Pulmonary artery endothelial cell (primary cell): Measurements from ENCODE around the gene PRTG. TPM values are rescaled to one million over a fixed set of nuclear protein-coding genes. Genes with fewer than 3 reads are reported as not detected.
"Not testable (repeated sequence)": the region's sequence is repeated elsewhere in the genome, so short reads cannot be mapped to it uniquely, and the experiment has no call there.

Experiments used
- DNase-seq: peaks from one replicate; pipeline ENCODE4 v3.0.0-alpha.2; 2011; ENCODE audit warnings: low read depth, low spot score
- total RNA-seq: library from RNA; depleted of rRNA; stranded (reverse); fragments of >200 nt; gene quantifications from 2 replicates; pipeline ENCODE4 v1.2.3, GENCODE V29; 2014

The PRTG gene
- total RNA-seq, 1 donor from 2014 or later: 0.92 TPM

DNA sequence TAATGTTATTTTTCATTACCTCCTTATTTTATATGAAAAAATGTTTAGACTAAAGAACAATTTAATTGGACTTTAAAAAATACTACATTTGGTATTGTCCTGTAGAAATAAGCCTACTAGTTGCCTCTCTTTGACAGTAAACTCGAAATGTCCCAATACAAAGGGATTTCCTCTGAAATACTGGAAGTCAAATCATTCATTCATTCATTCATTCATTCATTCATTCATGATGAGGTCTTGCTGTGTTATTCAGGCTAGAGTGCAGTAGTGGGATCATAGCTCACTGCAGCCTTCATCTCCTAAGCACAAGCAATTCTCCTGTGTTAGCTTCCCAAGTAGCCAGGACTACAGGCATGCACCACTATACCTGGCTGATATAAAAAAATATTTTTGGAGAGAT, 104.2 kb downstream of the PRTG start:
- no peak for DNase-seq

DNA sequence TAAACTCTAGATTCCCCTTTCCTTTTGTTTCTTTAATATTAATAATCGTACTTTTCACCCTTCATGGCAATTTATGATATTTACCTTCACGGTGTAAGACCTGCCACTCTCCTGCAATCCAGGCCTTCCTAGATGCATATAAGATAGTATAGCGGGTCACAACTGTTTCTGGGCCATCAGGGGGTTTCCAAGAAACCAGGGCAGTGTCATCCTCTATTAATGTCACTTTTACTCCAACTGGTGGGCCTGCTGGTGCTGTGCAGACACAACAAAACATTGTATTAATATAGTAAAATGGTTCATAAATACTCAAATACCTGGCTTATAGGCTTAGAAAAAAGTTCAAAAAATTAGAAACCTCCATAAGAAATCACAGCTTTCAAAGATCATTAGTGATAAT, 105.9 kb downstream of the PRTG start:
- DNase-seq: no peak

DNA sequence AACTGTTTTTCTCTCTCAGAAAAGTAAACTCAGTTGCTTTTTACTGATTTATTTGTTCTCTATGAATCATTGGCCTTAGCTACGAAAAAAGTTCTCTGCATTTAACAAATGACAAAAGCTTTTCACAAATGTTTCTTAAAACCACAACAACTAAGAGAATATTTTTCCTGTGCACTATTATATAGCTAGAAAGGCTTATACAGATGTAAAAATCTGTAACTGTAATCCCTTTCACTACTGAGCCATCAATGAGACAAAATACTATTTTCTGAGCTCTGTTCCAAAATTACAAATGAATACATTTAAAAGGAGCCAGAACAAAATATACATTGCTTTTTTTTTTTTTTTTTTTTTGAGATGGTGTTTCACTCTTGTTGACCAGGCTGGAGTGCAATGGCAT, 109.2 kb downstream of the PRTG start:
- no peak for DNase-seq

DNA sequence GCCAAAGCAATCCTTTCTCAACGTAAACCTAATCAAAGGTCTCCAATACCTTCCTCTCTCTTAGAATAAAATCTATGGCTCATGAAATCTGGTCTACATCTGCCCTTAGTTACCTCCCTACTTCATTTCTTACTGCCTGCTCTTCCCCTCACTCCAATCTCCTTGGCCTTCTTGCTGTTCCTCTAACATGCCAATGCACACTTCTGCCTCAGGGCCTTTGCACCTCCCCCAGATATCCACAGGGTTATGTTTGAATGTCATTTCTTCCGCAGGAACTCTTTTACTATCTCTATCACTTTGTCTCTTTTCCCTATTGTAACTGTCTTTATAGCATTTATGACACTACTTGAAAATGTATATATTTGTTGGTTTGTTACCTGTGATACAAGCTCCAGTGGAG, 110.5 kb downstream of the PRTG start:
- no peak for DNase-seq

DNA sequence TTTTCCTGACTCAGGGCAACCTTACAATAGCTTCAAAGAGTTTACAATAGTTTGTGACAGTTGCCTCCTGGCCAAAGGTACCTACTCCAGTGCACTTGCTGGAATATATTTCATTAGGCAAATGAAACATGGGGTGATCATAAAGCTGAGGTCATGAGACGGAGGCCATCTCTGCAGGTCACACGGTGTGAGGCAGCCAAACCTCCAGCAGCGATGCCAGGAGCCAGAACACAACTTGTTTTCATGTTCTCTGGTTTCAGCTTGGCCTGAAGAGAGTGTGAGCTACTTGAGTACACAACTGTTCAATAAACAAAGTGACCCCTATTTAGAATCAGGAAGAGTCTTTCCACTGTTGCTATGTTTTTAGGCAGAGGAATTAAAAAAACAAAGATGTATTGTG, 112.1 kb downstream of the PRTG start:
- DNase-seq: no peak

DNA sequence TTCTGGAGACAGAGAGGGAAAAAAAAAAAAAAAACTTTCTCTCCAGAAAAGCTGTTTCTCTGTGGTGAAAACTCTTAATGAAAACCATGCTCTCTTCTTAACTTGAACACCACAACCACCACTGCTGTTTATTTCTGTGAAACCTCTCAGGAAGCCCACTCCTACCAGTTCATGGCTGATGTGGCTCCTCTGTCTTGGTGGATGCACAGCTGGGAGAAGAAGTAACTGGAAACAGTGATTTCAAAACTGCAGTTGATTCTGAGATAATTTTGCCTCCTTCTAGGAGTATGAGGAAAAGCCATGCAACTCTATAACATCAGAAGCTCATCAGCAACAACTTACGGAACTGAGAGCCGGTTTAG, 114.6 kb downstream of the PRTG start:
- DNase-seq: no peak

DNA sequence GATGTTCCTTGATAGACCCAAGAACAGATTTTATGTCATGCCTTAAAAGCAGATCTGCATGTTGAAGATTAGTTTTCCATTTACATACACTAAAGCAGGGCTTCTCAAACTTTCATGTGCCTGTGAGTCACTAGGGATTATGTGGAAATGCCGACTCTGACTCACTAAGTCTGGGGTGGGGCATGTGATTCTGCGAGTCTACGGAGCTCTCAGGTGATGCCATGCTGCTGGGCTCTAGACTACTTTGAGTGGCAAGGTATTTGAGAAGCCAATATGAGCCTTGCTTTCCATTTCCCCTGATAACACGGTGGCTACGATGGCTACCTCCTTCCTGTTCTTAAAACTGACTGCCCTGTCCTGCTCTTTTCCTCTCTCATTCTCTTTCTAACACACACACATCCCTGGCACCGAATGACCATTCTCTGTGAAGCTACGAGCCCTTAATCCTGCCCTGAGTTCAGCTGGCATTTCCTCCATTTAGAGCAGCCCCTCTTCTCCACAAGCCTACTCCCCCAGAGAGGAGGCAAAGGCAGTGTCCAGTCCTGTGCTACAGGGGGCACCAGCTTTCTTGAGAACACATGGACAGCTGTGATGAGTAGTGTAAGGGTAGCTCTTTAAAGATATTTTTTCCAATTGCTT, 115.1 kb downstream of the PRTG start:
- DNase-seq: peak; percentile 5

DNA sequence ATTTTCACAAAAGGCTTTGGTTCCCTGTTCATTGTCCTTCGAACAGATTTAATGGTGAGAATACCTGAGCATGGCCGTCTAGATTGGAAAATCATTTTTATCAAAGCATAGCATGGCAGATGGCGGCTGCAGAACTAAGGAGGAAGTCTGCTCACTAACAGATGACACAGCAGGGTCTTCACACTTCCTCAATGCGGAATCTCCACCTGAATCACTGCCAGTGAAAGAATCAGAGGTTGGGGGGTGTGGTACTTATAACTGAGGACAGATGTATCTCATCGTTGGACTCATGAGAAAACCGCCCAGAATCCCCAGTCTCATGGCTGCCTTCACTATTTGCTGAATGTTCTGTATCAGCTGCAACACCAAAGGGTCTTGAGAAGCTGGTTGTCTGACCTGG, 123.2 kb downstream of the PRTG start:
- no peak for DNase-seq

DNA sequence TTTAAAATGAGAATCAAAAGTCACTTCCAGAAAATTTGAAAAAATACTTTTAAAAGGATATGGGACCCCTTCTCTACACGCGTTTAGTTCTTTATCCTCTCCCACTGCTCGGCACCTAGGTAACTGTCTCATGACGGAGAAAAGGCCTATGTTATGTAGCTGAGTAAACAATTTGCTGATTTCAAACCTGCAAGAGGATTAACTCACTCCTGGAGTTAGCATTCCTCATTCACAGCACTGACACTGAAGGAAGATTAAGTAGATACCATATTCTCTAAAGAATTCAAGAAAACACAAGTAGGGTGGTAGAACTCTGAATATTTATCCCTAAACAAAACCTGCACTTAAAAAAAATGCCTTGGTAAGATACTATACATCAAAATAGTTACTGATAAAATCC, 124.6 kb downstream of the PRTG start:
- no peak for DNase-seq

DNA sequence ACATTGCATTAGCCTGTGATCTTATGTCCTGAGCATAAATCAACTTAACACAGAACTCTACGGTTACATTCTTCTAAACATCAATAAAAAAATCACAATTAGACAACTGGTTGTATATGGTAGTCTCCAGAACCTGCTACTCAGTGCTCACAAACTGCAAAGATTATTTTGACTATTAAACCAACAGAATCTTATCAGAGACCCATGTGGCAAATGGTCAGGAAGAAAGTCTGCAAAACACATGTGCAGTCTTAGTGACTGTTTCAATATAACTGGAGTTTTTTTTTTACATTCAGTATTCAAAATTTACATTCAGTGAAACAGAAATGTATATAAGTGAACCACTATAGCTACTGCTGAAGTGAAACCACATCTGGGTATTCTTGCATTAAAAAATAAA, 127.5 kb downstream of the PRTG start:
- DNase-seq: no peak

DNA sequence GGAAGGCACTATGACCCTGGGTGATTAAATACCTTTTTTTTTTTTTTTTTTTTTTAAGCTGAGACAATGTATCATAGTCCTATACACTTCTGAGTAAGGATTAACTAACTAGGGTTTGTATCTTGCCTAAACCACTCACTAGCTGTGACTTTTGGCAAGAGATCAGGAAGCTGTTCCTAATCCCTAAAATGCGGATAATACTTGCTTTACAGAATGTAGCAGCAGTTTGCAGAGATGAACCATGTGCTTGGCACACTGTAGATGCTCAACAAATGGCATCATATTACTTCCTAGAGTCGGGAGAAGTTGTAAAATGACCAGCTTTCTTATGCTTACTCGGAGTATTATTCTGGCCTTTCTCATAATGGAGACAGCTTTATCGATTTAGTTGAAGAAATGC, 129.2 kb downstream of the PRTG start:
- DNase-seq: no peak

DNA sequence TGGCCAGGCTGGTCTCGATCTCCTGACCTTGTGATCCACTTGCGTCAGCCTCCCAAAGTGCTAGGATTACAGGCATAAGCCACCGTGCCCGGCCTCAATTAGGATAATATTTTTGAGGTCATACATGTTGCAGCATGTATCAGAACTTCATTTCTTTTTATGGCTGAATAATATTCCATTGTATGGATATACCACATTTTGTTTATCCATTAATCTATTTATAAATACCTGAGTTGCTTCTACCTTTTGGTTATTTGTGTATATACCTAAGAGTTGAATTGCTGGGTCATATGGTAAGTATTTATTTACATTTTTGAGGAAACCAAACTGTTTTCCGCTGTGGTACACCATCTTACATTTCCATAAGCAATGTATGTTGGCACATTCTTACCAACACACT, 136.7 kb downstream of the PRTG start:
- no peak for DNase-seq

DNA sequence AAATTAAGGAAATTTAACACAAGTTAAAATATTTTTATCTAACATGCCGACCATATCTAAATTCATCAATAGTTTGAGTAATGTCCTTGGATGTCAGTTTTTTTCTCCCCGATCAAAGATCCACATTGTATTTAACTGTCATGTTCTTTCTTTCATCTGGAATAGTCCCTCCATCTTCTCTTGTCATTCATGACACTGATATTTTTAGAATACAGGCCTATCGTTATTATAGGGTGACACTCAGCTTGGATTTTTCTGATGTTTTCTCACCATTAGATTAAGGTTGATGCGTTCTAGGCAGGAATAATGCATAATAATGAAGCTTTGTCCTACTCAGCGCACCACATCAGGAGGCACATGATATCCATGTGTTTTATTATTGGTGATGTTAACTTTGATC, 141.6 kb downstream of the PRTG start:
- DNase-seq: no peak

DNA sequence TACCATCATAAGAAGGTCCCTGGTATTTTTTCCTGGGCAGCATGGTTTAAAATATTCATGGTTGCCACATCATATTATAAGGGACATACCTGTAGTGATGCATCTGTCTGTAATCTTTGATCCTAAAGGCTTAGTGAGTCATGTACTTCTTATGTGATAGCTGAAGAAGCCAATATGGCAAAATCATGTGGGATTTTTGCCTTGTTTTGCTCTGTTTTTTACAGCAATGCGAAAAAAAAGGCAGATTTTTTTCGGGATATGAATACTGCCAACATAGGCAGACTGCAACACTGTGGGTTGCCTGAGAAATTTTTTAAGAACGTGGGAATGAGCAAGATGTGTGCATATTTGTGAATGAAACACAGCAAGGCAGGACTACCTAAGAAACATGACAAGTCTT, 143.5 kb downstream of the PRTG start:
- no peak for DNase-seq

DNA sequence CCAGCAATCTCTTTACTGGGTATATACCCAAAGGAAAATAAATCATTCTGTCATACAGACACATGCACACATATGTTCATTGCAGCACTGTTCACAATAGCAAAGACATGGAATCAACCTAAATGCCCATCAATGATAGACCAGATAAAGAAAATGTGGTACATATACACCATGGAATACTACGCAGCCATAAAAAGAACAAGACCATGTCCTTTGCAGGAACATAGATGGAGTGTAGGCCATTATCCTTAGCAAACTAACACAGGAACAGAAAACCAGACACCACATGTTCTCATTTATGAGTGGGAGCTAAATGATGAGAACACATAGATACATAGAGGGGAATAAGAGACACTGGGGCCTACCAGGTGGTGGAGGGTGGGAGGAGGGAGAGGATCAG, 149.9 kb downstream of the PRTG start:
- DNase-seq: not testable (repeated sequence)

DNA sequence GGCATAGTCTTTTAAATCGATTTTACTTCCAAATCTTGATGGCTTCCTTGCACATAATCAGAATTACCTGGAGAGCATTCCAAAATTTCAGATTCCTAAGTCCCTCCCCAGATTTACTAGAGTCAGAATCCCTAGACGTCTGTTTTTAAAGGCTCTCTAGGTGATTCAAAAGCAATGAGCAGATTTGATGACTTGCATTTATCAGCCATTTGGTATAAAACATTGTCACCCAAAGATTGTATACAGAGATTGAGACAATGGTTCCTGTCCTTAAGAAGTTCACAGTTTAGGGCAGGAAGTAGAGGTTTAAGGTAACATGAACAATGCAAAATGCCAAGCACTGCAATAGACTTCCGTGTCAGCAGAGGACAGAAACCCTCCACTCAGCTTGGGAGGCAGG, 152.2 kb downstream of the PRTG start:
- no peak for DNase-seq

DNA sequence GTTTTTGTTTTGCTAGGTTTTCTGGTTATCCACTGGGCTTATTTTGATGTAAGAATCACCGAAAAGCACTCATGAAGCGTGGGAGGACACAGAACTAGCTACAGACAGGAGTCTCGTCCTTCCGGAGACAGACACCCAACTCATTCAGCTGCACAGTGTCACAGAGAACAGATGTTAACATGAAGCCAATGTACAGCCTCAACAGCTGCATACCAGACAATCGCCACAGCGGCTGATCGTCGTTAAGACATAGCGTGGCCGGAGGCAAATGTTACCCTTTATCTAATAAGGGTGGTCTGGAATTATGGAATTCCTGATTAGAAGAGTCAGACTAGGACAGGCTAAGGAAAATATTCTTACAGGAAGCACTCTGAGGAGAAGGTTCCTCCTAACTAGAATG, 153.7 kb downstream of the PRTG start:
- DNase-seq: no peak

DNA sequence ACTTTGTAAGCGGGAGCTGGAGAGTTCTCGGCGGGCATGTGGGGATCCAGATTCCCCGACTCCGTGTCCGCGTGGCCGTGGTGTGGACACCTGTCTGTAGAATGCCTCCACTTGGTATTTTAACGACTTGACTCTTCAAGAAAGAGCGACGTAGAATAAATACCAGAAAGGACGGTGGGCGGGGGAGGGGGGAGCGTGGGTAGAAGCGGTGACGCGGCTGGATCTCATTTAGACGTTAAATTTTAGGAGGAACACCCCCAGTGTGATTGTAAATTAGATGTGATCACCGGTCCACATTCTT, 154.2 kb downstream of the PRTG start:
- no peak for DNase-seq

DNA sequence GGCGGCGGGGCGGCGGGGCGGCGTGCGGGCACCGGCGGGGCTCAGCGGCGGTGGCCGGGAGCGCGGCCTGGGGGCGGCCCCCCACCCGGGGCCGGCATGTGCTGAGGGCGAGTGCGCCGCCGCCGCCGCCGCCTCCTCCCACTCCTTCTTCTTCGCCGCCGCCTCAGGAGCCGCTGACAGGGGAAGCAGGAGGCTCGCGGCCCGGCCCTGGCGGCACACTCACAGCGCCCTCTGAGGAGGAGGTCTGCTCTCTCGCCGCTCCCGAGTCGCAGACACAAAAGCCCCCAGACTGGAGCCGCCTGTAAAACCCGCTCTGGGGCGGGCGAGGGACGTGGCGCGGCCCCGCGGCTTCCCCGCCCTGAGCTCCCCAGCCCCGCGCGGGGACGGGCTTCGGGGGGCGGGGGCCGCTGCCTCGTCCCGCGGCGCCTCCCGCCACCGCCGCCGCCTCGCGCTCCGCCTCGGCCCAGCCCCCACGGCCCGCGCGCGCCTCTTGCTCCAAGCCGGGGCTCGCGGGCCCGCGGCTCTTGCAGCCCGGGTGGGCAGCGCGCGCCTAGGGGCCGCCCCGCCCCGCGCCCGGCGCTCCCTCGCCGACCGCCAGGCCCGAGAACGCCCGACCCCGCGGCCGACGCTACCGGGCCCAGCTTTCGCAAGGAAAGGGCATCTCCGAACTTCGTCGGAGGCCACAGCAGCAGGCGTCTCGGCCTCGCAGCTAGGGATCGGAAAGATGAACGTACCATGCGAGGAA, 154.7 kb downstream of the PRTG start, which contains the start of gene PYGO1:
Gene PYGO1 (minus strand): TSS at position 276 of the 745 bp plus-strand sequence. CDS start 462 bp downstream, outside the sequence.
- DNase-seq: peak; percentile 7

DNA sequence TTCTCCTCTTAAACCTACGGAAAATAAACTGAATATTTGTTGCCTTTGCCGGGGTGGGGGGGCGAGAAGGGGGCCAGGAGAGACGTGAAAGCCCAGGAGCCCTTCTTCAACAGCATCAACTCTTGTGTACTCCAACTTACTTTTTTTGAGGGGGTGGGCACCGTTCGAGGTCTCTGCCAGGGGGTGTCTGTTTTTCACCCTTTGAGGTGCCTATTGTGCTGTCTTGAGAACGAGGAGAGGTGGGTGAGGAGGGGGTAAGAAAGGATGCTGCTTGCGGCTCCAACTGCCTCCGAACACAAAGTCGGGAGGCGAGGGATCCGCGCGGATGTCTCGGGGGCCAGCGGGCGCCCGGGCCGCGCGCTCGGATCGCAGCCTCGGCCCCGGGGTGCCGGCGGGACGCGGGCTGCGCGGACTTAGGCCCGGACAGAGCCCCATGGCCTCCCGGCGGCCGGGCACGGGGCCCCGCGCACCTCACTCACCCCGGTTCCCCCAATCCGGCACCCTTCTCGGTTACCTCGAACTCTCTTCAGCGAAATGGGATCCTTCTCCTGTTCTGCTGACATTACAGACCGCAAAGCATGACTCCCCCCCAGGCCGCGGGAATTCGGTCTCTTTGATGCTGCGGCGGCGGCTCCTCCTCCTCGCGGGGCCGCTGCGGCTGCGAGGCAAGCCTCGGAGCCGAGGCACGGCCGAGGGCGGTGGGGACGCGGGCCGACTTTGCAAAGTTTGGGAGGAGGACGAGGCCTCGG, 155.5 kb downstream of the PRTG start:
- DNase-seq: no peak

DNA sequence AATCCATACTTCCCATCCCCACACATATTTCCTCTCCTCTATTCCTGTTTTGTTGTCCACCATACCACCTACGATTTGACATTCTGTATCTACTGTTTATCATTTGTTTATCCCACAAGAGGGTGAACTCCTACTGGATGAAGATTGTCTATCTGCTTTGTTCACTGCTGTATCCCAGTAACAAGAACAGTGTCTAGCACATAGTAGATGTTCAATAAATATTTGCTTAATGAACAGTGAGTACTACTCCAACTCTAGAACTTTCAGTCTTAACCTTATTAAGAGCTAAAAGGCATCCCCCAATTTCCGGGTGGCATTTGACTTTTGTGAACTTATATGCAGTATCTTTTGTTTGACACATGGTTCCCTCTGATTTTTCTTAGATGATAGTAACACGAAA, 156.1 kb downstream of the PRTG start:
- DNase-seq: no peak

DNA sequence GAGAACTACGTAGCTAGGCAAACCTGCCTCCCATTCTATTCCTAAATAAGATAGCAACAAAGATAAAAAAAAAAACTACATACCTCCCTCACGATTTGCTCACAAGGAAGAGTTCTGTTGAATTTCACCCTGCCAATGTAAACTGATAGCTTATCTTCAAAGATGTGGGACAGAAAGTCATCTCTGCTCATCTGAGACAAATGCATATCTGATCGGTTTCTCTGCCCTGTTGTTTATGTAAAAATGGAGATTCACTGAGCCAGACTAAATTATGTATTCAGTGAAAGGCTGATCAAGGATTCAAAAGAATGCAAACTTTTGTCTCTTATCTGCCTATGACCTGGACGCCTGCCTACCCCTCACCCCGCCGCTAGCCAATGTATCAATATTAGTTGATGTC, 166.0 kb downstream of the PRTG start:
- DNase-seq: no peak

DNA sequence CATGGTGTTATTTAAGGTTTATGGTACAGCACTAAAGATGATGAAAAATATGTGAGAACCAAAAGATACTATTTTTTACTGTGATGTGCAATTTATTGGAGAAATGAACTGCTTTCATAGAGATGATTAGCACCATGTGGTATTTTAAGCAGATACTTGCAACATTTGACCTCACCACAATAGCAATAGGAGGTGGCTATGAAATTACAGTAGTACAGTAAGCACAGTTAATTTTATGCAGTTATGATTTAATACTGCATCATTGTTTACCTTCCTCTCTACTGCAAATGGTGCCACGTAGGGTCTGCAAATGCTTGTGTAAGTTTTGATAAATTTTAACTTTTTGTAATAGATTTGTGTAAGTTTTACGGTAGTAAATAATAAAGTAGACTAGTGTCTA, 168.9 kb downstream of the PRTG start:
- no peak for DNase-seq
